Rectal smooth muscle tissue (tissue), 1 donor: Measurements from ENCODE around the gene SDK1.

Experiments used
- H3K27ac ChIP-seq: one replicate; pipeline ENCODE4 v1.7.0; 2013; ENCODE audit warnings: low read depth, low read length, inconsistent platforms
- H3K27me3 ChIP-seq: one replicate; pipeline ENCODE4 v1.7.0; 2013; ENCODE audit warnings: low read length; ENCODE audit not compliant: control insufficient read depth, insufficient read depth
- H3K36me3 ChIP-seq: one replicate; pipeline ENCODE4 v1.7.0; 2013; ENCODE audit warnings: low read length; ENCODE audit not compliant: control insufficient read depth, insufficient read depth
- H3K4me1 ChIP-seq: one replicate; pipeline ENCODE4 v1.7.0; 2013; ENCODE audit warnings: low read length; ENCODE audit not compliant: control insufficient read depth, insufficient read depth
- H3K4me3 ChIP-seq: one replicate; pipeline ENCODE4 v1.7.0; 2013; ENCODE audit warnings: low read length
- H3K9ac ChIP-seq: one replicate; pipeline ENCODE4 v1.7.0; 2013; ENCODE audit warnings: low read length

Gene SDK1

DNA sequence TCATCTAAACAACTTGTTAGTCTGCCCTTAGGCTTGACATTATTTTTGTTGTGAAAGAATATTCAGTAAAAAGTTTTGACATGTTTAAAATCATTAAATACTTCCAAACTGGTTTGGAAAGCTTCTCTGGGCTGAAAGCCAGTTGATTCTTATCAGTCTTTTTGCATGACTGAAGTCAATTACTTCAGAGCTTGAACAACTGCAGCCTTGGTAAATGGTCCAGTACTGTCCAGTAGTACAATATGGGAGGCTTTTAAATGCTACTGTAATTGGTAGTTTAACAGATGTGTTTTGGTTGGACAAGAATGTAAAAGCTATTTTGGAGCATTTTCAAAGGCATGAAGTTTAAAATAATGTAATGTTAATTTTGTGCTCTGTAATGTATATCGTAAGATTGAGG lies 103.4 kb downstream of the SDK1 start:
- Histone ChIP-seq H3K4me1 (no peaks in the 10 kb centered on the region), H3K27ac (no peak overlapping the region), H3K27me3 (no peaks in the 10 kb centered on the region)

DNA sequence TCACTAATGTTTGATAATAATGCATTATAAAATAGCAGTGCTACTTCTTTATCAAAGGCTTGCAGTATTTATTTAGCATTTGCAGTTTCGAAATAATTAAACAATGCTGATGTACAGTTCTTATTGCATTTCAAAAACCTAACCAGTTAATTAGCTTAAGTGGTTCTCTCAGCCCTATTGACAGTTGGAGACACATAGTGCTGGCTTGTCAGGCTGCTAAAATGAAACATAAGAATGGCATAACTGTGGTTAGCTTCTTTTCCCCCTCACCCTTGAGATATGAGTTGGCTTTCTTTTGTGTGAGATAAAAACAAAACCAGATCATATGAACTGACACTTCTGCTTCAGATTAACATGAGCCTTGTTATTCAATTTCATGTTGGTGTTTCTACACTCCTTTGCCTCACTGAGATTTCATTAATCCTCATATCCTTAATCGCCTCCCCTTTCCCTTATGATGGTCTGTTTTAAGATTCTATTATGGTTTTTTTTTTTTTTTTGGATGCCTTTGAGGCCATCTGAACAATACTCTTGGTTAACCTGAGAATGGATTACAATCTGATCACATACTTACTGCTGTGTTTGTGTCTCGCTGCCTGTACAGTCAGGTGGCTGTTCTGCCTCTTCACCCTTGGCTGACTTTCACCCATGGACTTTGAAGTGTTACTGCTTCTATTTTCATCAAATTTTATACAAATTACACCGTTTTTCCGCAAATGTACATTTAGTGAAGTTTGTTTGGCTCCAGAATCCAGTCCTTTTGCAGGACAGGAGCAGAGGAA lies 108.0 kb downstream of the SDK1 start:
- H3K36me3 ChIP-seq: no peaks in the 10 kb centered on the region
- no peak overlapping the region for H3K9ac ChIP-seq
- no peak overlapping the region for H3K27ac ChIP-seq
- no peaks in the 10 kb centered on the region for H3K27me3 ChIP-seq
- H3K4me1 ChIP-seq: no peaks in the 10 kb centered on the region
- no peak overlapping the region for H3K4me3 ChIP-seq

More for the DNA sequence above, 103.4 kb downstream of the SDK1 start:
- H3K4me3 ChIP-seq: no peak overlapping the region
- no peak overlapping the region for H3K9ac ChIP-seq
- no peaks in the 10 kb centered on the region for H3K36me3 ChIP-seq

DNA sequence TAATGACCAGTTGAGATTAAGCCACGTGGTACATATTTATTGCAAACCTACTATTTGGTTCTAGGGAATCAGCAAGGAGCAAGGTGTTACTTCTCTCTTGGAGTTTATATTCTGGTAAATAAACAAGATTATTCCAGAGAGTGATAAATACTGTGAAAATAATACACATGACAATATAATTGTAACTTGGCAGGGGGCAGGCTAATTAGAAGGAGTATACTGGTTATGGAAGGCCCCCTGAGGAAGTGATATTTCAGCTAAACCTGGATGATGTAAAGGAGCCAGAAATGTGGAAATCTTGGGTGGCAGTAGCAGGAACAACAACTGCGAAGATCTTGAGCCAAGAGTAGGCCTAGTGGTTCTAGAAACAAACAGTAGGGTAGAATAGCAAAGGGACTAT lies 111.8 kb downstream of the SDK1 start:
- Histone ChIP-seq H3K4me3 (no peak overlapping the region), H3K9ac (no peak overlapping the region), H3K4me1 (no peaks in the 10 kb centered on the region), H3K27ac (no peak overlapping the region), H3K27me3 (no peaks in the 10 kb centered on the region), H3K36me3 (no peaks in the 10 kb centered on the region)

DNA sequence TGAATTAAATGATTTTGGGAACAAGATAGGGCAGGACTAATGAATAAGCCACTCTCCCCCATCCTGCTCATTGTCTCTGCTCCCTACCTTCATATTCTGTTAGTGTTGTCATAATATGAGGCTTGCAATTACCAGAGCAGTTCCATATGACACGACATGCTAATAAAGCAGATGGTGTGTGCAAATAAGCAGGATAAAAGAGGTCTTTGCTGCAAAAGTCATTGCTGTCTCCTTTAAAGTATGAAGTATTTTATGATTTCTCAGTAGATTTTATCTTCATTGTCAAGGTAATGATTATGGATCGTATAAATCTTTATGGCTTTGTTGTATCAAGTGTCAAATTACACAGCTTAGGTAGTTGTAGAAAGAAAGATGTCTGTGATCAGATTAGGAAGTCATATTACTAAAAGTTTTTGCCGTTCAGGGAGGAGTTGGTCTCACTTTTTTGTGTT lies 114.8 kb downstream of the SDK1 start:
- no peak overlapping the region for H3K27ac ChIP-seq
- no peaks in the 10 kb centered on the region for H3K4me1 ChIP-seq
- no peak overlapping the region for H3K9ac ChIP-seq
- no peaks in the 10 kb centered on the region for H3K36me3 ChIP-seq
- H3K4me3 ChIP-seq: no peak overlapping the region
- no peaks in the 10 kb centered on the region for H3K27me3 ChIP-seq

DNA sequence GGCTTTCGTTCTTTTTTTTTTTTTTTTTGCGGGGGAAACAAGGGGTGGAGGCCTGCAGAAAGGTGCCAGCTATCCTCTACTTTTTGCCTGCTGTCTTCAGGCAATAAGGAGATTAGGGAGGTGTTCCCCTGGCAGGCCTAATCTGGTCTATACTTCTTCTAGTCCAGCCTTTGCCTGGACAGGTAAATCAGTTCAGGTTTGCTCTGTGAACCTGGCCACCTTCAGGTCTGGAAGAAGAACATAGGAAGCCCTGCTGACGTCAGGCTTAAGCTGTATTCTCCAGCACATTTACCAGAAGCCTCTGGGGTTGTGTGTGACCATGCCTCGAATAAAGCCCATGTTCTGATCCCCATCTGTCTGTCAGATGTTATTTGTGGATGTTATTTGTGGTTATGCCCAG lies 115.4 kb downstream of the SDK1 start:
- Histone ChIP-seq H3K27ac (no peak overlapping the region), H3K9ac (no peak overlapping the region), H3K4me3 (no peak overlapping the region), H3K4me1 (no peaks in the 10 kb centered on the region), H3K36me3 (no peaks in the 10 kb centered on the region), H3K27me3 (no peaks in the 10 kb centered on the region)

DNA sequence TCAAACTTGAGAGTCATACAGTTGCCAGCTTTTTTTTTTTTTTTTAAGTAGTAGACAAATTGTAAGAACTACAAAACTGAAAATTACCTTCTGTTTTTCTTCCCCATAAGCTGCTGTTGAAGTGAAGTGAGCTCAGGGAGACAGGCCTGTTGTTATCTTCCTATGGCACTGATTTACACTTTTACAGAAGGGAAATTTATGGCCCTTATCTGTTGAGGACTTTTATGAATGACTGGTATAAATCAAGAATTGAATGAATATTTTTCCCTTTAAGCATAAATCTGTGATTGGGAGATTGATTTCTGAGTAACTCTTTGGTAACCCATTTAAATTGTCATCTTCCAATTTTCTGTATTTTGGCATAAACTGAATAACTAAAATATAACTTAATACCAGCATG lies 124.0 kb downstream of the SDK1 start:
- Histone ChIP-seq H3K27me3 (no peaks in the 10 kb centered on the region), H3K4me1 (no peaks in the 10 kb centered on the region), H3K36me3 (no peaks in the 10 kb centered on the region), H3K9ac (no peak overlapping the region), H3K27ac (no peak overlapping the region), H3K4me3 (no peak overlapping the region)

DNA sequence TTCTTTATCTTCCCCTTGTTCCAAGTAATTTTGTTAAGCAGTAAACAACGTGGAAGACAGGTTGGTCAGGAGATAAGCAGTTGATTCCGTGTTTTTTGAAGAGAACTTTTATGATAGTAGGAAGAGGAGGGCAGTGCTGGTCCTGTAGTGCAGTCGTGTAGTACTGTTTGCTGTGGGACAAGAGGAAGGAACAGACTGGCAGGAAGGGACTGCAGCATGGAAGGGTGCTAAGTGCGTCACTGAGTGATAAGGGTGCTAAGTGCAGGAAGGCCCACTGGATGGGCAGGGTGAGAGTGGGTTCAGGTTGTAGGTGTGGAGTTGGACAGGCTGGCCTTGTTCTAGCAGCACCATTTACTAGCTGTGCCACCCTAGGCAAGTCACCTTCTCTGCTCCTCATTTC lies 125.0 kb downstream of the SDK1 start:
- H3K9ac ChIP-seq: no peak overlapping the region
- no peaks in the 10 kb centered on the region for H3K27me3 ChIP-seq
- H3K4me3 ChIP-seq: no peak overlapping the region
- H3K36me3 ChIP-seq: no peaks in the 10 kb centered on the region
- H3K27ac ChIP-seq: no peak overlapping the region
- no peaks in the 10 kb centered on the region for H3K4me1 ChIP-seq

DNA sequence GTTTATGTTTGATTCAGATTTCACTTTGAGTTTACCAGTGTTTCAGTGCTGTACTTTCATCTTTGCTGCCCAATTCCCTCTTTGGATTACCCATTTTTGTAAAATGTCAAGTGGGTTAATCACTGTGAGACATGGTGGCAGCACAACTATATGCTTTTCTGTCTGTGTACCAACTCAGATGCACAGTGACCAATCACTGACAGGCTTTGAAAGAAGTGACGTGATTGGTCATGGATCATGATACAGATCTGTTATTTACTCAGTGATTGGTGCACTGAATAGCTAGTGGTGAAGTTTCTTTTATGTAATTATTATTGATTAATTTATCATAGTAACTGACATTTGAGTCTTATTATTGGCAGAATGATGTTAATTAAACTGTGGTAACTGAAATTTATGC lies 126.9 kb downstream of the SDK1 start:
- H3K36me3 ChIP-seq: no peaks in the 10 kb centered on the region
- H3K9ac ChIP-seq: no peak overlapping the region
- H3K4me1 ChIP-seq: no peaks in the 10 kb centered on the region
- no peak overlapping the region for H3K4me3 ChIP-seq
- no peak overlapping the region for H3K27ac ChIP-seq
- no peaks in the 10 kb centered on the region for H3K27me3 ChIP-seq

DNA sequence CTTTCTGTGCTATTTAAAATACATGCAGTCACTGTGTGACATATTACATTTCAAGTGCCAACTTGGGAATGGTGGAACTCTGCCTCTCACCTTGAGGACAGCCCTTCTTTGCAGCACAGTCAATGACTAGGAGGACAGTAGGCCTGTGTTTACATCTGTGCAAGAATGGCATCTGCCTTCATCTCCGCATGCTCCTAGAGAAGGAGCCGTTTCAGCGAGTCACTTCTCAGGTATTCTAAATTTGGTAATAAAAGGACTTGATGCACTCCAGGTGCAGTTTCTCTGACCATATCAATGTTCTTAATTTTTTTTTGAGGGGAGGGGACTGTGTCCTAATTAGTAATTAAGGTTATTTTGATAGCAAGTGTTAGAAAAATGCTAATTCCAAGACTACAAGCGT lies 128.9 kb downstream of the SDK1 start:
- no peaks in the 10 kb centered on the region for H3K36me3 ChIP-seq
- no peaks in the 10 kb centered on the region for H3K27me3 ChIP-seq
- H3K4me3 ChIP-seq: no peak overlapping the region
- H3K27ac ChIP-seq: no peak overlapping the region
- H3K9ac ChIP-seq: no peak overlapping the region
- no peaks in the 10 kb centered on the region for H3K4me1 ChIP-seq

DNA sequence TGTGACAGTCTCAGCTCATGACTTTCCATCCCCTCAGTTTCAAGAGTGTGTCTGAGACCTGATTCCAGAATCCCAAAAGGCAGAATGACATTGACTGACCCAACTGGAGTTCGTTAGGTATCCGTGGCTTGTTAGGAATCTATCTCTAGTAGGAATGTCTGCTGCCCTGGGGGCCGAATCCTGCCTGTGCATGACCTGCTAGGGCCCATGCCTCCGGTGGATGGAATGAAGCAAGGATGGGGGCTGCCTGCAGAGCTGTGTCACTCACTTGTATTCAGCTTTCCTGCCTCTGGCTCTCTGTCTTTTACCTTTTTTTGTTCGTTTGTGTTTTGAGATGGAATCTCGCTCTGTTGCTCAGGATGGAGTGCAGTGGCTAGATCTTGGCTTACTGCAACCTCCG lies 129.5 kb downstream of the SDK1 start:
- H3K4me1 ChIP-seq: no peaks in the 10 kb centered on the region
- H3K36me3 ChIP-seq: no peaks in the 10 kb centered on the region
- no peaks in the 10 kb centered on the region for H3K27me3 ChIP-seq
- H3K4me3 ChIP-seq: no peak overlapping the region
- H3K9ac ChIP-seq: no peak overlapping the region
- H3K27ac ChIP-seq: no peak overlapping the region

DNA sequence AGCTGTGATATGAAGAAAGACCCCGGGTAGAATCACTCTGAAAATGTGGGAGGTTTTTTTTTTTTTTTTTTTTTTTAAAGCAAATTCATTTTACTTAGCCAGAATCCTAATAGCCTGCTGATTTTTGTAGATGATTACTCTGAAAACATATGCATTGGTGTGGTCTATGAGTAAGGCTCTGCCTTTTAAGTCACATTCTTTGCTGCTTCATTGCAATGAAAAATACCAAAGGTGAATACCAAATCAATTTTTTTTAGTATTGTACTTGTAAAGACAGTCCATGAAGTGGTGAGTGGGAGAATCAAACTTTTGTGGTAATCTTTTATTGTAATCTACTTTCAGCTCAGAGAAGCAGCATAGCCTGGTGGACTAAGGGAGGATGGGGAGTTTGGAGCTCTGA lies 130.3 kb downstream of the SDK1 start:
- H3K27me3 ChIP-seq: no peaks in the 10 kb centered on the region
- no peak overlapping the region for H3K4me3 ChIP-seq
- no peaks in the 10 kb centered on the region for H3K36me3 ChIP-seq
- no peak overlapping the region for H3K27ac ChIP-seq
- H3K9ac ChIP-seq: no peak overlapping the region
- H3K4me1 ChIP-seq: no peaks in the 10 kb centered on the region

DNA sequence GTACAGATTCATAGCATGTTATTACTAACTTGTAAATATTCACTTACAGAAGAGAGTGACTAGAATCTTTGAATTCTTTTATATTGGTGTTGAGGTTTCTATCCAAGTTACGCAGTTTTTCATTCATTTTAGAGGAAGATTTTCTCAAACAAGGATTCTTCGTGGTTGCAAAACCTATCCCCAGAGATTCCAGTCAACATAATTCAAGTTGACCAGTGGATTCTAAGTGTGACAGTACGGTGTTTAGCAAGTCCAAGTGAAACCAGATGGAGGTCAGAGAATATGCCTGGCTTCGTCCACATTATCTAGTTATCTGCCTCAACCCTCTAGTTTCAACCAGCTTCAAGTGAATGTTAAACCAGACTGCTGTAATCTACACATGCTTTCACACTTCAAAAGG lies 131.9 kb downstream of the SDK1 start:
- Histone ChIP-seq H3K27me3 (no peaks in the 10 kb centered on the region), H3K4me3 (no peak overlapping the region), H3K4me1 (no peaks in the 10 kb centered on the region), H3K36me3 (no peaks in the 10 kb centered on the region), H3K27ac (no peak overlapping the region), H3K9ac (no peak overlapping the region)

DNA sequence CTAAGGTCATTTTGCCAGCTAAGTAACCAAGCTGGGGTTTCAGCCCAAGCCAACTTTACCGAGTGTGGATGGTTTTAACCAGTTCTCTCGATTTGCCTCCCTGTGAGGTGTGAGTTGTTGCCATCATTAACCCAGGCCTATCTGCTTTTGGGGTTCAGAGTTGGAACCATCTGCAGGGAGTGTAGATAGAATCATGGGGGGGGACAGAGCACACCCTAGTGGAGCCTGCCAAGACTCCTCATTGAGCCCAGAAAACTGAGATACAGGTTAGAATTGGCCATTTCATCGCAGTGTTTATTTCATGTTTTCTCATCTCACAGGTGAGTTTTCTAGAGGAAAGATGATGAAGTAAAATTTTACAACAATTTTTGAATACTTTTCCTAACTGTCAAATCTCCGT lies 133.6 kb downstream of the SDK1 start:
- no peaks in the 10 kb centered on the region for H3K4me1 ChIP-seq
- no peaks in the 10 kb centered on the region for H3K27me3 ChIP-seq
- no peak overlapping the region for H3K9ac ChIP-seq

More for the DNA sequence above, 133.6 kb downstream of the SDK1 start:
- no peak overlapping the region for H3K4me3 ChIP-seq
- no peaks in the 10 kb centered on the region for H3K36me3 ChIP-seq
- H3K27ac ChIP-seq: no peak overlapping the region
